ENCODE results near the gene AQP7.

DNA sequence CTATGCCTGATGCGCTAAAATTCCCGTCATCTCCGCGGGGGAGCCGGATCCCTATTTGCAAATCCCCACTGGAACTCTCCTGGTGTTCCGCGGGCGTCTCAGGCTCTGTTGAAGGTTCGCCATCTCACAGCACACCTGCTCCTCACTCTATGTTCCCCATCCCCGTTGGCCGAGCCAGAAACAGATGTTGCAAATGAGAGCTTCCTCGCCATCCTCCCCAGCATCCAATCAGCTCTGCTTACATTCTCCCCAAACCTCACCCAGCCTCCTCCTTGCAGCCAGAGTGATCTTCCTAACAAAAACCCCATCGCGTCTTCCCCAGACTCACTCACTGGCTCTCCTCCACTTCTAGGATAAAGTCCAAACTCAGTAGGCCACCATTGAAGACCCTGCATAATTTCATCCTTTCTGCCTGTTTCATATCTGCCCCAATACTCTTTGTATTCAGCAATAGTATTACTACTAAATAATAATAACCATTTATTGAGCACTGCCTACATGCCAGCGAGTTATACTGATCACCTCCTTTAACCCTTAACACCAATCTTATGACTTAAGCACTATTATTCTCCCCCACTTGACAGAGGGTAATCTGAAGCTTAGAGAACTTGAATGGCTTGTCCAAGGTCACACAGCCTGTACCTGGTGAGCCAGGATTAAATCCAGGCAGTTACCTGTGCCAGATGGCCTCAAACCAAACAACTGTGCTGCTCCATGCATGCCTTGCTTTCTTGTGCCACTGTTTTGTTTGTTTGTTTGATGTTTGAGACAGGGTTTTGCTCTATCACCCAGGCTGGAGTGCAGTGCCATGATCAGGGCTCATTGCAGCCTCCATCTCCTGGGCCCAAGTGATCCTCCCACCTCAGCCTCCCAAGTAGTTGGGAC is 14.0 kb downstream of the AQP7 start:
- TF ChIP-seq, protein P1, sequence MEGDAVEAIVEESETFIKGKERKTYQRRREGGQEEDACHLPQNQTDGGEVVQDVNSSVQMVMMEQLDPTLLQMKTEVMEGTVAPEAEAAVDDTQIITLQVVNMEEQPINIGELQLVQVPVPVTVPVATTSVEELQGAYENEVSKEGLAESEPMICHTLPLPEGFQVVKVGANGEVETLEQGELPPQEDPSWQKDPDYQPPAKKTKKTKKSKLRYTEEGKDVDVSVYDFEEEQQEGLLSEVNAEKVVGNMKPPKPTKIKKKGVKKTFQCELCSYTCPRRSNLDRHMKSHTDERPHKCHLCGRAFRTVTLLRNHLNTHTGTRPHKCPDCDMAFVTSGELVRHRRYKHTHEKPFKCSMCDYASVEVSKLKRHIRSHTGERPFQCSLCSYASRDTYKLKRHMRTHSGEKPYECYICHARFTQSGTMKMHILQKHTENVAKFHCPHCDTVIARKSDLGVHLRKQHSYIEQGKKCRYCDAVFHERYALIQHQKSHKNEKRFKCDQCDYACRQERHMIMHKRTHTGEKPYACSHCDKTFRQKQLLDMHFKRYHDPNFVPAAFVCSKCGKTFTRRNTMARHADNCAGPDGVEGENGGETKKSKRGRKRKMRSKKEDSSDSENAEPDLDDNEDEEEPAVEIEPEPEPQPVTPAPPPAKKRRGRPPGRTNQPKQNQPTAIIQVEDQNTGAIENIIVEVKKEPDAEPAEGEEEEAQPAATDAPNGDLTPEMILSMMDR (IDR thresholded peaks at IDR 0.05): no peak
- TF ChIP-seq POLR2A (IDR thresholded peaks at IDR 0.05): no peak
